Transverse colon (tissue), 4 donors: ENCODE results near the gene ZFAND3. TPM values are rescaled to one million over a fixed set of nuclear protein-coding genes. Genes with fewer than 3 reads are reported as not detected.

Experiments
- DNase-seq: peaks from one replicate; pipeline ENCODE4 v3.0.0-alpha.2; 2019
- H3K27ac ChIP-seq, 4 donors: fragments of 200-600 bp; sonication (generic); 2 replicates each; pipeline ENCODE4 v1.5.1; 2016 to 2018; ENCODE audit warnings: inconsistent platforms in 4 of 4
- H3K27me3 ChIP-seq: fragments of 200-600 bp; sonication (generic); 2 replicates; pipeline ENCODE4 v1.5.1; 2017; ENCODE audit warnings: inconsistent platforms
- H3K36me3 ChIP-seq, 4 donors: fragments of 200-600 bp; sonication (generic); 2 replicates each; pipeline ENCODE4 v1.5.1; 2017 to 2019; ENCODE audit warnings: inconsistent platforms in 4 of 4
- H3K4me1 ChIP-seq, 4 donors: fragments of 200-600 bp; sonication (generic); 2 replicates each; pipeline ENCODE4 v1.5.1; 2017 to 2020; ENCODE audit warnings: inconsistent platforms in 4 of 4
- H3K4me3 ChIP-seq, 4 donors: fragments of 200-600 bp; sonication (generic); 1 replicate in 1 of 4; 2 replicates in 3 of 4; pipeline versions ENCODE4 v1.5.1 to v1.6.1; 2017 to 2019; ENCODE audit warnings: inconsistent platforms in 4 of 4
- H3K9me3 ChIP-seq, 2 donors: fragments of 200-600 bp; sonication (generic); 2 replicates each; pipeline ENCODE4 v1.5.1; 2017 to 2019; ENCODE audit warnings: inconsistent platforms in 2 of 2
- CTCF ChIP-seq, 5 experiments: fragments of 200-600 bp in 3 of 5; fragments of 450-650 bp in 2 of 5; sonication (generic) in 3 of 5; IDR thresholded peaks; 1 replicate in 2 of 5; 2 replicates in 3 of 5; pipeline ENCODE4 v1.5.1; 2016 to 2017; ENCODE audit warnings: antibody characterized with exemption in 5 of 5, inconsistent platforms in 3 of 5, mild to moderate bottlenecking in 2 of 5, moderate library complexity in 1 of 5
- EP300 ChIP-seq: sonication (generic); formaldehyde crosslinking; IDR thresholded peaks from one replicate; pipeline ENCODE4 v1.6.1; 2017; ENCODE audit warnings: antibody characterized with exemption, low read depth
- POLR2A ChIP-seq: fragments of 450-650 bp; IDR thresholded peaks from one replicate; pipeline ENCODE4 v1.6.1; 2016; ENCODE audit warnings: antibody characterized with exemption, mild to moderate bottlenecking, moderate library complexity
- POLR2AphosphoS5 ChIP-seq, 3 donors: sonication (generic); formaldehyde crosslinking; IDR thresholded peaks; one replicate each; pipeline ENCODE4 v1.6.1; 2016; ENCODE audit warnings: antibody characterized with exemption in 3 of 3
- WGBS, 2 donors: methylation state at CpG; one replicate each; pipeline ENCODE4 v1.1.5; 2018; ENCODE audit warnings: low coverage in 1 of 2; 5-methylcytosine and 5-hydroxymethylcytosine counted together
- in situ Hi-C, 4 donors: fragments of 200-750 bp; cut with MboI; loops; one replicate each; pipeline versions ENCODE4 v1.15.0 to v1.15.1; 2017; ENCODE audit warnings: low sequenced_read_pairs in 3 of 4, low pct_ligation_motif_present in 1 of 4, low pct_unique_long_range_greater_than_20kb in 1 of 4
- intact Hi-C: fragments of 100-400 bp; cut with DNase I; formaldehyde crosslinking; loops from one replicate; pipeline ENCODE4 v1.15.1; 2023; ENCODE audit warnings: low total_unique reads
- total RNA-seq, 4 donors: library from RNA; depleted of rRNA; stranded (reverse); fragments of >200 nt; gene quantifications; one replicate each; pipeline ENCODE4 v1.1.0, GENCODE V29; 2016

Gene ZFAND3
- total RNA-seq, 4 donors from 2014 or later = 20.5 to 83.4 (median 36.5) TPM

- no peaks in the 10 kb centered on the region for H3K36me3 ChIP-seq
- no peak for DNase-seq
- no peak overlapping the region for H3K4me3 ChIP-seq
- WGBS, 2 donors = 80 to 87% methylated on average over 2 to 8 of the region's 8 CpGs
- H3K4me1 ChIP-seq = no peaks in the 10 kb centered on the region
- no peak overlapping the region for H3K27ac ChIP-seq
- H3K9me3 ChIP-seq = no peaks in the 10 kb centered on the region
- no peak for TF ChIP-seq POLR2A
- no peak for TF ChIP-seq POLR2AphosphoS5 (IDR thresholded peaks at IDR 0.05)
- no peak for TF ChIP-seq CTCF (IDR thresholded peaks at IDR 0.05)
- TF ChIP-seq EP300 = no peak
- intact Hi-C loops (no loop called here), in situ Hi-C loops (no loop called here)
- H3K27me3 ChIP-seq = no peaks in the 10 kb centered on the region
Observed at GRCh38 chr6:38146021-38146733, 326.6 kb downstream of the ZFAND3 start.

GRCh38 chr6:38146734-38147027, 327.2 kb downstream of the ZFAND3 start:
- intact Hi-C loops (no loop called here), in situ Hi-C loops (no loop called here)
- H3K4me3 ChIP-seq = no peak overlapping the region
- no peaks in the 10 kb centered on the region for H3K4me1 ChIP-seq
- H3K36me3 ChIP-seq = no peaks in the 10 kb centered on the region
- no peak for TF ChIP-seq POLR2AphosphoS5 (IDR thresholded peaks at IDR 0.05)
- no peak for TF ChIP-seq CTCF (IDR thresholded peaks at IDR 0.05)
- TF ChIP-seq POLR2A = no peak
- no peak for TF ChIP-seq EP300
- H3K27ac ChIP-seq = no peak overlapping the region
- 79 to 95% methylated on average over 1 of the region's 1 CpG for WGBS, 2 donors
- no peaks in the 10 kb centered on the region for H3K27me3 ChIP-seq
- DNase-seq = no peak
- H3K9me3 ChIP-seq = no peaks in the 10 kb centered on the region

- no peak overlapping the region for H3K27ac ChIP-seq
- H3K4me1 ChIP-seq = no peaks in the 10 kb centered on the region
- in situ Hi-C loops = no loop called here
- H3K36me3 ChIP-seq = no peaks in the 10 kb centered on the region
- intact Hi-C loops = no loop called here
- 94% methylated on average over 2 of the region's 2 CpGs; no CpG with 5 or more reads in 1 of the 2 donors for WGBS, 2 donors
- no peak for DNase-seq
- no peak overlapping the region for H3K4me3 ChIP-seq
- no peak for TF ChIP-seq EP300
- no peak for TF ChIP-seq POLR2AphosphoS5 (IDR thresholded peaks at IDR 0.05)
- TF ChIP-seq POLR2A = no peak
- TF ChIP-seq CTCF (IDR thresholded peaks at IDR 0.05) = no peak
- H3K27me3 ChIP-seq = no peaks in the 10 kb centered on the region
- no peaks in the 10 kb centered on the region for H3K9me3 ChIP-seq
Observed at GRCh38 chr6:38148606-38149005, 329.1 kb downstream of the ZFAND3 start.

- no peaks in the 10 kb centered on the region for H3K36me3 ChIP-seq
- intact Hi-C loops (no loop called here), in situ Hi-C loops (no loop called here)
- H3K9me3 ChIP-seq = no peaks in the 10 kb centered on the region
- H3K27me3 ChIP-seq = no peaks in the 10 kb centered on the region
- H3K27ac ChIP-seq = no peak overlapping the region
- DNase-seq = no peak
- no peak overlapping the region for H3K4me3 ChIP-seq
- no peaks in the 10 kb centered on the region for H3K4me1 ChIP-seq
- TF ChIP-seq POLR2A (no peak), CTCF (IDR thresholded peaks at IDR 0.05) (no peak), POLR2AphosphoS5 (IDR thresholded peaks at IDR 0.05) (no peak), EP300 (no peak)
- 91% methylated on average over 2 of the region's 2 CpGs; no CpG with 5 or more reads in 1 of the 2 donors for WGBS, 2 donors
Observed at GRCh38 chr6:38149531-38149930, 330.0 kb downstream of the ZFAND3 start.
